CD4-positive, alpha-beta T cell treated with Interleukin-12 subunit alpha and Interleukin-12 subunit beta, for 1 hour (primary cell): ENCODE results near the gene NAPEPLD.
"Not testable (repeated sequence)": the region's sequence is repeated elsewhere in the genome, so short reads cannot be mapped to it uniquely, and the experiment has no call there.

Source experiments
- DNase-seq: peaks from one replicate; pipeline ENCODE4 v3.0.0-alpha.2; 2020

Gene NAPEPLD

DNA sequence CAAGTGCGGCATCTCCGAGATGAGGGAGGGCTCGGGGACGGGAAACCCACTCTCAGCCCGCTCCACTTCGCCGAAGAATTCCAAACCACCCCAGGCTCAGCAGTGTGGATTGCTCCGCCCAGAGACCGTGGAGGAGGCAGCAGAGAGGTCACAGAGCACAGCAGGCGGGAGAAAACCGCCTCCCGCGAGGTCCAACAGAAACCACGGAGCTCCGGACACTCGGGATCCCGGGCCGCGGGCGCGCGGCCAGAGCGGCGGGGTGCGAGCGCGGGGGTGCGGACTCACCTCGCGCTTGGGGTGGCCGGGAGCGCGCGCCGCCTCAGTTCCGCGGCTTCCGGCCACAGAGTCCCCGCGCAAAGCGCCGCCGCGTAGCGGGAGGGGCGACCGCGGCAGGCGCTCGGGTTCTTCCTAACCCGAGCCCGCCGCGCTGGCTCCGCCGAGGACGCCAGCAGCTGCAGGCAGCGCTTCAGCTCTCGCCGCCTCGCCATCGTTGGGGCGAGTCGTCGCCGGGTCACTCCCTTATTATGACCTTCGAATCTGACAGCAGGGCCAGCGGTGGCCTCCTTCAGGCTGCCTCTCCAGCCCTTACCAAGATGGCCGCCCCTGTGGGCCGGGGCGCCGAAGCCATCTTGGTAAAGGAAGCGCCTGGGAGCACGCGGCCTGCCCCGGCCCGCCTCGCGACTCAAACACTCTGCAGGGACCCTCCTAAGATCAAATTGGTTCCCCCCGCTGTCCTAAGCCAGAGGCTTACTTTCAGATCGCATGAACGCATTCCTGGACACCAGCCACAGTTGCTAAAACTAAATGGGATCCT, at the start of gene NAPEPLD:
Gene NAPEPLD (minus strand): TSS at position 106 of the 814 bp plus-strand sequence. CDS start 20,323 bp downstream, outside the sequence.
- DNase-seq = peak; percentile 80

- DNase-seq = not testable (repeated sequence)
These were observed 49.2 kb upstream of the NAPEPLD start for GRCh38 chr7:103198079-103198478.

- DNase-seq = not testable (repeated sequence)
These were observed 46.5 kb upstream of the NAPEPLD start for GRCh38 chr7:103195364-103195763.

GRCh38 chr7:103172415-103173146, 23.7 kb upstream of the NAPEPLD start:
- not testable (repeated sequence) for DNase-seq

DNA sequence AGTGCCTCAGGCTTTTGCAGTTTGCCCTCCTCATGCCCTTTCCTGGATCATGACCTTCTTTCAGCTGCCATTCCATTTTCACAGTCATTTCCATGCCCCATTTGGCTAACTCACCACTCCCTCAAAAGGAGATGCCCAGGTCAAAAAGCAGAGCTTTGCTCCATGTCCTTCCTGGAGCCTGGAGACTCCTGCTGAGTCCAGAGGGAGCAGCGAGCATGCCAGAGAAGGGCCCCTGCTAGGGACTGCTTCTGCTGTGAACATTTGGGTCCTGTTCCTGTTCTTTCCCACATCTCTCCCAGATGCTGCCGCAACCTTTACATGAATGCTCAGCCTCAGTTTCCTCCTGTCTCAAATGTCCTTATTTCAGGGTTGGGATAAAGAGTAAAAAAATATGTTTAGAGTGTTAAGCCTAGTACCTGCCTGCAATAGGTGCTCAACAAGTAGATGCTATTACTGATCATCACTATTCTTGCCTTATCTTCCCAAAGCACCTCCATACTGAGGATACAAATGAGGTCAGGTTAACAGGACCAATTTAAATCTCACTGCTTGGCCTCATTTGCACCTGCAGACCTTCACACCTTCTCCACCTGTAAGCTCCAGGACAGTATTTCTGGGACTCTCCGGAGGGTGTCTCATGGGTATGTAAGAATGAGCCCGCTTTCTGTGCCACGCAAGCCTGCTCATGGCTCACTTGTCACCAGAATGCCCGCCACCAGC, 23.0 kb upstream of the NAPEPLD start:
- not testable (repeated sequence) for DNase-seq

DNA sequence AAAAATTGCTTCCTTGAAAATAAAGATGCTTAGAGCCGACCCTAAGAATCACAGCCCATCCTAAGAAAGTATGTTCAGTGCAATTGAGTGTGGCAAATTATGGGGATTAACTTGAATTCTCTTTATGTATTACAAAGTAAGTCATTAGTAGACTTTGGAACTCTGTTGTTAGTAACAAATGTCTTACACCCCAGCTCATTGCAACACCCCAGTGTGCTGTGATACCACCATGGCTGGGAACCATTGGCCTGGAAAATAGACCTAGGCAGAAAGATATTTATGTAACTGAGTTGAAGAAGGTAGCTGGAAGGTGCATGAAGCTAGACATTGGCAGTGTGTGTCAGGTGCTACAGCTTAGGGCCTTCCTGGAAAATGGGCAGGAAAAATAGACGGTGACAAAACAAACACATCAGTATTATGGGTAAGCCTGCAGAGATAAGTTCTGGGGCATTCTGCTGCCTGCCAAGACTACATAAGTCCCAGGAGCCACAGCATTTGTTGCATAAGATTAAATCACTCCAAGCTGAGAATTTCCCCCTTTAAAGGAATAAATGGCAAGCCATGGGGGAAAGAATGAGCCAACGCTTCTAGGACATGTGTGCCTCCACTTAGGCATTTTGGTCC, 18.1 kb upstream of the NAPEPLD start:
- DNase-seq = not testable (repeated sequence)

DNA sequence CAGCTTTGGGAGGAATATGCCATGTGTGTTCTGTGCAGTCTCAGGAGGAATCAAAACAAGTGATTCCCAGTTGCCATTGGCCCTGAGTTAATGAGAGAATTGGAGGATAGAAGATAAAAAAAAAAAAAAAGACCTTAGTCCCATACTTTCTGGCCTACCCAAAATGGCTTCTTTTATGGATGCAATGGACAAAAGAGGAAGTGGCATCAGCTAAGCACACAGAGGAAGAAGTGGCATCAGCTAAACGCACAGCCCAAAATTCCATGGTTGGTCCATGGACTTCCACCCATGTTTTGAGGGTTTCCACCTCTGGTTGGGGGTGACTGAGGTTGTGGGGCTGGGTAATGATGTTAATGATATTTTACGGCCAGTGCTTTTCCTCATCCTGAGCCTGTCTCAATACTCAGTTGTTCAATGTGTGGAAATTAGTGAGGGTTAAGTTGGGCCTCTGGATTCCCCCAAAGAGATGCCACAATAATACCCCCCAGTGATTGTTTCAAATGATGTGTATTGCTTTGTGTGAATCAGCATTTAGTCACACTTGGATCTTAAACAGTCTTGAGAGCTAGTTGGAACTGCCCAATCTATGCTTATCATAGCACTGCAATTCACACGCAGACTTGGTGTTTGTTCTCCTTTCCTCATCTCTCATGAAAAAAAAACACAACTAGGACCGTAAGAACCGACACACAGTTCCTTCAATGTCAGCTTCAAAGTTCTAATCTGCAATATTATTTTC, 14.4 kb upstream of the NAPEPLD start:
- not testable (repeated sequence) for DNase-seq

- not testable (repeated sequence) for DNase-seq
These were observed 13.7 kb upstream of the NAPEPLD start for GRCh38 chr7:103162641-103163040.

- not testable (repeated sequence) for DNase-seq
These were observed 13.2 kb upstream of the NAPEPLD start for GRCh38 chr7:103161998-103162616.

GRCh38 chr7:103159072-103159471, 10.2 kb upstream of the NAPEPLD start:
- DNase-seq = not testable (repeated sequence)

DNA sequence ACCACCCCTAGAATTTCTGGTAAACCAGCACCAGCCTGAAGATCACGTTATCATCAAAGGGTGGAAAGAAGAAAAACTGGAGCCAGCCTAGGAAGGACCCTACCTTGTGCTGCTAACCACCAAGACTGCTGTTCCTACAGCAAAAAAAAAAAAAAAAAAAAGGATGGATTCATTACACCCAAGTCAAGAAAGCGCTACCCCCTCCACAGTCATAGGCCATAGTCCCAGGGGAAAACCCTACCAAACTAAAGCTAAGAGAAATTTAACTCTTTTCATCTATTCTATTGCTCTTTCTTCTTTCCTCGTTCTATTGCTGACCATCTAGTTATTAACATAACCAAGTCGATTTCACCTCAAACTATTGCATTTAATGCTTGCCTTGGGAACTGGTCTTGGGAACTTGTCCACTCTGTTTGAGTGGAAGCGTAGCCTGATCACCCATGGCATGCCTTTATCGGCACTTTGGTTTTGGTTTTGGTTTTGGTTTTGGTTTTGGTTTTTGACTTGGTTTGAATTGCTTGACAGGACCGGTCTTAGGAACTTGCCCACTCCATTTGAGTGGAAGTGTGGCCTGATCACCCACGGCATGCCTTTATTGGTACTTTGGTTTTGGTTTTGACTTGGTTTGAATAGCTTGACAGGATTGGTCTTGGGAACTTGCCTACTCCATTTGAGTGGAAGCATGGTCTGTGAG, 6.6 kb upstream of the NAPEPLD start:
- peak; percentile 46 for DNase-seq

DNA sequence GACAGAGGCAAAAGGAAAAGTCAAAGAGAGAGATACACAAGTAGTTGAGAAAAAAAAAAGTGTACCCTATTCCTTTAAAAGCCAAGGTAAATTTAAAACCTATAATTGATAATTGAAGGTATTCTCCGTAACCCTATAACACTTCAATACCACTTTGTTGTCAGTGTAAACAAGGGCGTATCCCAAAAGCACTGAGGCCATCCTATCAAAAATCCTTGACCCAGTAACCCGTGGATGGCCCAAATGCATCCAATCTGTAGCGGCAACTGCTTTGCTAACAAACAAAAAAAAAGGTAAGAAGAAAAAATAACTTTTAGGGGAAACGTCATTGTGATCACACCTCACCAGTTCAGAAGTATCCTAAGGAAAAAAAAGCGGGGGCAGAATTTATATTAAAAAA, 5.1 kb upstream of the NAPEPLD start:
- no peak for DNase-seq

GRCh38 chr7:103152744-103153617, 4.1 kb upstream of the NAPEPLD start:
- not testable (repeated sequence) for DNase-seq

DNA sequence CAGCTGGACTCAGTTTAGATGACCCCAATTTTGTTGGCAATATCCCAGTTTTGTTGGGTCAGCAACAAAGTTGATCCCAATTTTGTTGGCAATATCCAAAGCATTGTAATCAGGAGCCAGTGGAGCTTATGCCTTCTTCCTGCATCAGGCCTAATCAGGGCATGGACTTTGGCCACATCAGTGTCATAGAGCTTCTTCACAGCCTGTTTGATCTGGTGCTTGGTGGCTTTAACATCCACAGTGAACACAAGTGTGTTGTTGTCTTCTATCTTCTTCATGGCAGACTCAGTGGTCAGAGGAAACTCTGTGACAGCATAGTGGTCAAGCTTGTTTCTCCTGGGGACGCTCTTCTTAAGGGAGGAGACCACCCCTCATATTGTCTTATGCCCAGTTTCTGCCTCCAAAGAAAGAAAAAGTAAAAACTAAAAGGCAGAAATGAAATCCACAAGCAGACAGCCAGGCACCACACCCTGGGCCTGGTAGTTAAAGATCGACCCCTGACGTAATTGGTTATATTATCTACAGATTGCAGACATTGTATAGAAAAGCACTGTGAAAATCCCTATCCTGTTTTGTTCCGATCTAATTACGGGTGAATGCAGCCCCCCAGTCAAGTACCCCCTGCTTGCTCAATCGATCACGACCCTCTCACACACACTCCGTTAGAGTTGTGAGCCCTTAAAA, 3.2 kb upstream of the NAPEPLD start:
- DNase-seq = not testable (repeated sequence)

GRCh38 chr7:103150192-103150591, 1.3 kb upstream of the NAPEPLD start:
- DNase-seq = no peak

- DNase-seq = no peak
These were observed 895 bp upstream of the NAPEPLD start for GRCh38 chr7:103149808-103150180.

DNA sequence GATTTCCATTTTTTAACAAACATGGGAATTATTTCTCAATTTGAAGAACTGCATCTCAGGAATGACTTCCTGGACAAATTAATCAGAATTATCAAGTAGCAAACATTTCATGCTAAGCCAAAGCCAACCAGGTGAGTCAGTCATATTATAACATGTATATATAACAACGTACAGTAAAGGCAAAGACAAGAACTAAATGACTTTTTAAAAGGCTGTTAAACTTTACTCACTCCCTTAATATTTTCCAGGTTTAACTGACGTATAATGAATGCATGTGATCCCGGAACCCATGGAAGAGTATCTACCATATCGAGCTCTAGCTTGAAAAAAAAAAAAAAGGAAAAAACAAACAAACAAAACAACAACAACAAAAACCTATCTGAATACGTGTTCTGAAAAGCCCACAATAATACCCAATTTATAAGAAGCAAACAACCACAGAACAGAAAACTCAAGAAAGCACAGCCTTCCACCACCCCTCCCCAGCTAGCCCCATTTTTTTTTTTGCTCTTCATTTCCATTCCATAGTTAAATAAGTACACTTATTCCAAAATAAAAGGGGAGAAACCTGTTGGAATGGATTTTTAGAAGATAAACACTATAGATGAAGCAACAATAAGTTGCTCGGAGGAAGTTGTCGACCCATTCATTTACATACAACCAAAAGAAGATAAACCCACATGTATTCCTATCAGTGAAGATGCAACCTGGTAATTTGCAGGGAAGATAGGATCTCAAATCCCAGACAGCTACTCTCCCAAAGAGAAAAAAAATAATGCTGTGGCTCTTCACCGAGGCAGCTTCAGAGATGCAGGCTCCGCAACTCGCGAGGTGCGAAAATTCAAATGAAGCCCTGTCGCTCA, 537 bp downstream of the NAPEPLD start:
- DNase-seq = no peak

- DNase-seq = not testable (repeated sequence)
These were observed 4.1 kb downstream of the NAPEPLD start for GRCh38 chr7:103144754-103145153.
